A673 (cell line): ENCODE data around the gene METTL4. TPM values are rescaled to one million over a fixed set of nuclear protein-coding genes. Genes with fewer than 3 reads are reported as not detected.

Source experiments
- BruUV-seq: library from RNA; stranded (reverse); fragments of 400-500 nt; replicated peaks from 2 replicates; lab custom pipeline; 2021; lab: Mats Ljungman, UMichigan
- CTCF ChIA-PET: fragments of 300-600 bp; sonication (Branson Sonifier 250); formaldehyde crosslinking; loops from one replicate; lab custom pipeline; 2022; ENCODE audit warnings: antibody characterized with exemption; lab: Charles Lee
- POLR2A ChIA-PET: fragments of 300-600 bp; sonication (Branson Sonifier 250); formaldehyde crosslinking; loops from one replicate; lab custom pipeline; 2022; ENCODE audit warnings: antibody characterized with exemption; ENCODE audit not compliant: low non-redundant PET; lab: Charles Lee
- DNase-seq: peaks from one replicate; pipeline ENCODE4 v3.0.0-alpha.2; 2015; ENCODE audit warnings: low spot score
- H3K27ac ChIP-seq: fragments of 200-600 bp; sonication (generic); 2 replicates; pipeline ENCODE4 v1.5.1; 2016; ENCODE audit warnings: mixed run types, low read depth, mild to moderate bottlenecking, mixed read lengths, antibody characterized with exemption, low read length; ENCODE audit not compliant: poor library complexity, severe bottlenecking
- H3K27me3 ChIP-seq: fragments of 200-600 bp; sonication (generic); replicated peaks from 2 replicates; pipeline ENCODE4 v1.6.1; 2017; ENCODE audit warnings: mixed run types, low read depth, mild to moderate bottlenecking, mixed read lengths, antibody characterized with exemption, low read length; ENCODE audit not compliant: insufficient read depth, poor library complexity
- H3K36me3 ChIP-seq: fragments of 200-600 bp; sonication (generic); 2 replicates; pipeline ENCODE4 v1.6.1; 2016; ENCODE audit warnings: mixed run types, mild to moderate bottlenecking, mixed read lengths, antibody characterized with exemption, low read length; ENCODE audit not compliant: insufficient read depth, poor library complexity, severe bottlenecking
- H3K4me1 ChIP-seq: fragments of 200-600 bp; sonication (generic); 2 replicates; pipeline ENCODE4 v1.6.1; 2017; ENCODE audit warnings: mixed run types, mild to moderate bottlenecking, mixed read lengths, antibody characterized with exemption, low read length; ENCODE audit not compliant: insufficient read depth, poor library complexity, severe bottlenecking
- H3K4me3 ChIP-seq: fragments of 200-600 bp; sonication (generic); 2 replicates; pipeline ENCODE4 v1.5.1; 2016; ENCODE audit warnings: low read depth, mixed run types, mild to moderate bottlenecking, mixed read lengths, low read length; ENCODE audit not compliant: poor library complexity, severe bottlenecking
- H3K9me3 ChIP-seq: fragments of 200-600 bp; sonication (generic); 2 replicates; pipeline ENCODE4 v1.6.1; 2016; ENCODE audit warnings: mixed run types, low read depth, mild to moderate bottlenecking, mixed read lengths, antibody characterized with exemption, low read length; ENCODE audit not compliant: poor library complexity, severe bottlenecking
- CTCF ChIP-seq: fragments of 300-800, 200-600 bp; sonication (generic); conservative IDR thresholded peaks from 2 replicates; pipeline ENCODE4 v1.5.1; 2017; ENCODE audit warnings: low read depth, mild to moderate bottlenecking, antibody characterized with exemption, low read length, moderate library complexity, mixed read lengths
- EZH2 ChIP-seq: fragments of 200-600 bp; sonication (generic); IDR thresholded peaks from 2 replicates; pipeline ENCODE4 v1.6.1; 2017; ENCODE audit warnings: borderline replicate concordance, low read depth, mild to moderate bottlenecking, mixed read lengths, antibody characterized with exemption, low read length; ENCODE audit not compliant: poor library complexity, severe bottlenecking
- intact Hi-C: fragments of 100-400 bp; cut with micrococcal nuclease; formaldehyde crosslinking; loops from one replicate; pipeline ENCODE4 v1.10.0; 2022; ENCODE audit not compliant: unreplicated experiment
- total RNA-seq: library from RNA; stranded (reverse); gene quantifications from 2 replicates; pipeline ENCODE4 v1.2.3, GENCODE V29; 2021

The METTL4 gene
- total RNA-seq, 1 experiment from 2014 or later = 26.4 TPM

- peaks cover 5% of the 10 kb centered on the region for H3K9me3 ChIP-seq
- intact Hi-C loops = no loop called here
- H3K27ac ChIP-seq = no peak overlapping the region
- no TSS peak for BruUV-seq
- no peaks in the 10 kb centered on the region for H3K27me3 ChIP-seq
- POLR2A ChIA-PET = no interaction called here
- no peaks in the 10 kb centered on the region for H3K4me1 ChIP-seq
- no peak for DNase-seq
- TF ChIP-seq EZH2 (no peak), CTCF (no peak)
- CTCF ChIA-PET = no interaction called here
- H3K36me3 ChIP-seq = peaks cover 78% of the 10 kb centered on the region
- H3K4me3 ChIP-seq = no peak overlapping the region
Observed at GRCh38 chr18:2597639-2598038, 26.3 kb upstream of the METTL4 start.

DNA sequence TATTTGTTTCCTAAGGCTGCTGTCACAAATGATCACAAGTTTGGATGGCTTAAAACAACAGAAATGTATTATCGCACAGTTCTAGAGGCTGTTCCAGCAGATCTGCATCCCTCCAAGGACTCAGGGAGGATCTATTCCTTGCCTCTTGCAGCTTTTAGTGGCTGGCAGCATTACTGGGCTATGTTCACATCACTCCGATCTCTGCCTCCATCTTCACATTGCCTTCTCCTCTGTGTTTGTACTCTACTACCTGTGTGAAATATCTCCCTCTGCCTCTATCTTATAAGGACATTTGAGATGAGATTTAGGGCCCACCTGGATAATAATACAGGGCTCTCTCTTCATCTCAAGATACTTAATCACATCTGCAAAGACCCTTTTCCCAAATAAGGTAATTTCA, 19.0 kb upstream of the METTL4 start:
- ChIA-PET POLR2A (no interaction called here), CTCF (no interaction called here)
- Histone ChIP-seq H3K36me3 (peaks cover 93% of the 10 kb centered on the region), H3K9me3 (no peaks in the 10 kb centered on the region), H3K27ac (no peak overlapping the region), H3K27me3 (no peaks in the 10 kb centered on the region), H3K4me3 (no peak overlapping the region), H3K4me1 (no peaks in the 10 kb centered on the region)
- intact Hi-C loops = no loop called here
- TF ChIP-seq EZH2 (no peak), CTCF (no peak)
- no TSS peak for BruUV-seq
- no peak for DNase-seq

DNA sequence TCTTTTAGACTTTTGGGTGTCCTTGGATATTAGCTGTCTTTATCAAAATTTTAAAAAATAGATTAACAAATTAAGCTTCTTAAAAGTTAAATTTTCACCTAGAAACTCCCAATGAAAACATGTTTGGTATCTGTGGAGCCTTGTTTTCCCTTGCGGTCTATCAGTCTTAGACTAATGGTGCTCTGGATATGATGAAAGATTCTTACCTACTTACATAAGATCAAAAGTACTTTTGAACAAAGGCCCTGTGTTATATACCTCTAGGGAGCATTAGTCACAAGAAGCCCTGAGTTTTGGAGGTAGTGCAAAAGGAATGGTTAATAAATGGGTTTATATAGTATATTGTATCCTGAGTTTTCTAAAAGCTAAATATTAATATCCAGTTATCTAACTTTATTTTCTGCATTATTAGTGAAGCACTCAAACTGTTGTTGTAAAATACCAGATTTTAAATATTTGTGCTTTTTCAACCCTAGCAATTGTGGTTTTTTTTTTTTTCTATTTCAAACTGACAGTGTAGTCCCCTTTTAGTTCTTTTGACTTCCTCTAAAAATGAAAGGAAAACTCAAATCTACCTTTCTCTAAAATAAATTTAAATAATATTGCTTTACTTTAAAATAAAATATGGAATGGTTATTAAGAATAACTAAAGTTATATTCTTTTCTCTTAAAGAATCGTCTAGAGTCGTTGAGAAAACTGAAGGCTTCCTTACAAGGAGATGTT, 18.2 kb upstream of the METTL4 start:
- Histone ChIP-seq H3K4me3 (no peak overlapping the region), H3K9me3 (no peaks in the 10 kb centered on the region), H3K27ac (no peak overlapping the region), H3K4me1 (no peaks in the 10 kb centered on the region), H3K27me3 (no peaks in the 10 kb centered on the region), H3K36me3 (peaks cover 94% of the 10 kb centered on the region)
- POLR2A ChIA-PET = interaction anchor here (0.6 kb wide), 1 partner anchor 49 kb away, joined by 3 read pairs; no protein-coding TSS in a partner anchor
- intact Hi-C loops = no loop called here
- no peak for TF ChIP-seq CTCF
- no peak for TF ChIP-seq EZH2
- no TSS peak for BruUV-seq
- CTCF ChIA-PET = interaction anchor here (0.6 kb wide), 1 partner anchor 1964 kb away, joined by 3 read pairs; no protein-coding TSS in a partner anchor
- DNase-seq = no peak
